Lower leg skin (tissue), 3 donors: Measurements from ENCODE around the gene ZBTB7B.

ENCODE experiments used
- POLR2A ChIP-seq, 2 donors: fragments of 450-650 bp; IDR thresholded peaks; one replicate each; pipeline ENCODE4 v1.6.1; 2016 to 2017; ENCODE audit warnings: antibody characterized with exemption in 2 of 2, mild to moderate bottlenecking in 1 of 2, moderate library complexity in 1 of 2
- TF ChIP-seq, protein P1 (sequence below), 3 donors: fragments of 450-650 bp; IDR thresholded peaks; one replicate each; pipeline ENCODE4 v1.5.1; 2016; ENCODE audit warnings: antibody characterized with exemption in 3 of 3, mild to moderate bottlenecking in 3 of 3, moderate library complexity in 2 of 3

DNA sequence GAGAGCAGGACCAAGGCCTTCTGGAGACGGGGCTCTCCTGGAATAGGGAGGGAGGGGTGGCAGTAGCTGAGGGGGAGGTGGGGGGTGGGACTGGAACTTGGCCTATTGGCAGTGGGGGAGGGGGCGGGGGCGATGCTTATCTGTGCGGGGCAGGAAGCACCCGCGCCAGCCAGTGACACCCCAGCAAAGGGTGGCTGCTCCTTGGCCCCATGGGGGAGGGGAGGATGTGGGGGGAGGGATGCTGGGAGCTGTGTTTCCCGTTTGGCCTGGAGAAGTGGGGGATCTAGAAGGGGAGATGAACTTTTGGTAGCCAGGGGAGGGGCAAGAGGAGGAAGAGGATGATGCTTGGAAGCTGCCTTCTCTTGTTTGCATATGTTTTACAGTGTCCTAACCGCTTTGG is 11.0 kb downstream of the ZBTB7B start:
- TF ChIP-seq, protein P1, sequence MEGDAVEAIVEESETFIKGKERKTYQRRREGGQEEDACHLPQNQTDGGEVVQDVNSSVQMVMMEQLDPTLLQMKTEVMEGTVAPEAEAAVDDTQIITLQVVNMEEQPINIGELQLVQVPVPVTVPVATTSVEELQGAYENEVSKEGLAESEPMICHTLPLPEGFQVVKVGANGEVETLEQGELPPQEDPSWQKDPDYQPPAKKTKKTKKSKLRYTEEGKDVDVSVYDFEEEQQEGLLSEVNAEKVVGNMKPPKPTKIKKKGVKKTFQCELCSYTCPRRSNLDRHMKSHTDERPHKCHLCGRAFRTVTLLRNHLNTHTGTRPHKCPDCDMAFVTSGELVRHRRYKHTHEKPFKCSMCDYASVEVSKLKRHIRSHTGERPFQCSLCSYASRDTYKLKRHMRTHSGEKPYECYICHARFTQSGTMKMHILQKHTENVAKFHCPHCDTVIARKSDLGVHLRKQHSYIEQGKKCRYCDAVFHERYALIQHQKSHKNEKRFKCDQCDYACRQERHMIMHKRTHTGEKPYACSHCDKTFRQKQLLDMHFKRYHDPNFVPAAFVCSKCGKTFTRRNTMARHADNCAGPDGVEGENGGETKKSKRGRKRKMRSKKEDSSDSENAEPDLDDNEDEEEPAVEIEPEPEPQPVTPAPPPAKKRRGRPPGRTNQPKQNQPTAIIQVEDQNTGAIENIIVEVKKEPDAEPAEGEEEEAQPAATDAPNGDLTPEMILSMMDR (IDR thresholded peaks at IDR 0.05), result no peak
- no peak for TF ChIP-seq POLR2A (IDR thresholded peaks at IDR 0.05)
